Neural cell (in vitro differentiated cells): ENCODE results near the gene SLC49A4.

Experiments used
- EP300 ChIP-seq: fragments of 450-650 bp; conservative IDR thresholded peaks from 2 replicates; pipeline ENCODE4 v1.6.1; 2014; ENCODE audit warnings: antibody characterized with exemption, mild to moderate bottlenecking, moderate library complexity; ENCODE audit not compliant: poor library complexity, severe bottlenecking
- EZH2 ChIP-seq: fragments of 200-600, 300-800 bp; shearing (Covaris generic), sonication (generic); IDR thresholded peaks from 2 replicates; pipeline ENCODE4 v1.6.1; 2014; ENCODE audit warnings: antibody characterized with exemption, low read length, borderline replicate concordance, mild to moderate bottlenecking; ENCODE audit not compliant: insufficient read depth, poor library complexity, severe bottlenecking
- MXI1 ChIP-seq: fragments of 450-650 bp; conservative IDR thresholded peaks from 2 replicates; pipeline ENCODE4 v1.6.1; 2014; ENCODE audit warnings: antibody characterized with exemption, mild to moderate bottlenecking; ENCODE audit not compliant: poor library complexity, severe bottlenecking
- POLR2AphosphoS5 ChIP-seq: IDR thresholded peaks from 2 replicates; pipeline ENCODE4 v1.6.1; 2012
- SMC3 ChIP-seq: fragments of 450-650 bp; conservative IDR thresholded peaks from 2 replicates; pipeline ENCODE4 v1.6.1; 2014; ENCODE audit warnings: antibody characterized with exemption, mild to moderate bottlenecking, moderate library complexity; ENCODE audit not compliant: poor library complexity
- TAF1 ChIP-seq: IDR thresholded peaks from 2 replicates; pipeline ENCODE4 v1.6.1; 2012; ENCODE audit warnings: low read depth
- TF ChIP-seq, protein P1 (sequence below): fragments of 450-650 bp; IDR thresholded peaks from 2 replicates; pipeline ENCODE4 v1.5.1; 2014; ENCODE audit warnings: antibody characterized with exemption, mild to moderate bottlenecking, moderate library complexity; ENCODE audit not compliant: poor library complexity, severe bottlenecking
- TF ChIP-seq, protein P2 (sequence below): IDR thresholded peaks from 2 replicates; pipeline ENCODE4 v1.6.1; 2012; ENCODE audit warnings: borderline replicate concordance

DNA sequence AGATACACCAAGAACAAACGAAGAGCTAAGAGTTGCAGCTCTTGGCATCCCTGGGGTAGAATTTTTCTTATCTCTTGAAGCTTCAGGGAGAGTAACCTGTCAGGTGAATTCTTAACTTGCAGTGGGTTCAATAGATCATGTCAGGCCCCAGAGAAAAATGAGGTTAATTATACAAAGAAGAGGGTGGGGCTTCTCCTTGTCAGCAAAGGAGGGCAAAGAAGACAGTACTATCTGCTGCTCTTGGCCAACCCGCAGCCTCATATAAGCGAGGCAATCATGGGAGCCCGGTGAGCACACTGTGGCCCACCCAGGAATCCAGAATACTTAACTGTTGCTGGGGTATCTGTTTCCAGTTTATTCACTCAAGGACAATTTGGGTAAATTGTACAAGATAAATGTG, 122.5 kb downstream of the SLC49A4 start:
- TF ChIP-seq EP300 (no peak), POLR2AphosphoS5 (no peak), TAF1 (no peak), SMC3 (no peak), EZH2 (no peak), MXI1 (no peak)
- TF ChIP-seq, protein P1, sequence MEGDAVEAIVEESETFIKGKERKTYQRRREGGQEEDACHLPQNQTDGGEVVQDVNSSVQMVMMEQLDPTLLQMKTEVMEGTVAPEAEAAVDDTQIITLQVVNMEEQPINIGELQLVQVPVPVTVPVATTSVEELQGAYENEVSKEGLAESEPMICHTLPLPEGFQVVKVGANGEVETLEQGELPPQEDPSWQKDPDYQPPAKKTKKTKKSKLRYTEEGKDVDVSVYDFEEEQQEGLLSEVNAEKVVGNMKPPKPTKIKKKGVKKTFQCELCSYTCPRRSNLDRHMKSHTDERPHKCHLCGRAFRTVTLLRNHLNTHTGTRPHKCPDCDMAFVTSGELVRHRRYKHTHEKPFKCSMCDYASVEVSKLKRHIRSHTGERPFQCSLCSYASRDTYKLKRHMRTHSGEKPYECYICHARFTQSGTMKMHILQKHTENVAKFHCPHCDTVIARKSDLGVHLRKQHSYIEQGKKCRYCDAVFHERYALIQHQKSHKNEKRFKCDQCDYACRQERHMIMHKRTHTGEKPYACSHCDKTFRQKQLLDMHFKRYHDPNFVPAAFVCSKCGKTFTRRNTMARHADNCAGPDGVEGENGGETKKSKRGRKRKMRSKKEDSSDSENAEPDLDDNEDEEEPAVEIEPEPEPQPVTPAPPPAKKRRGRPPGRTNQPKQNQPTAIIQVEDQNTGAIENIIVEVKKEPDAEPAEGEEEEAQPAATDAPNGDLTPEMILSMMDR: no peak
- TF ChIP-seq, protein P2, sequence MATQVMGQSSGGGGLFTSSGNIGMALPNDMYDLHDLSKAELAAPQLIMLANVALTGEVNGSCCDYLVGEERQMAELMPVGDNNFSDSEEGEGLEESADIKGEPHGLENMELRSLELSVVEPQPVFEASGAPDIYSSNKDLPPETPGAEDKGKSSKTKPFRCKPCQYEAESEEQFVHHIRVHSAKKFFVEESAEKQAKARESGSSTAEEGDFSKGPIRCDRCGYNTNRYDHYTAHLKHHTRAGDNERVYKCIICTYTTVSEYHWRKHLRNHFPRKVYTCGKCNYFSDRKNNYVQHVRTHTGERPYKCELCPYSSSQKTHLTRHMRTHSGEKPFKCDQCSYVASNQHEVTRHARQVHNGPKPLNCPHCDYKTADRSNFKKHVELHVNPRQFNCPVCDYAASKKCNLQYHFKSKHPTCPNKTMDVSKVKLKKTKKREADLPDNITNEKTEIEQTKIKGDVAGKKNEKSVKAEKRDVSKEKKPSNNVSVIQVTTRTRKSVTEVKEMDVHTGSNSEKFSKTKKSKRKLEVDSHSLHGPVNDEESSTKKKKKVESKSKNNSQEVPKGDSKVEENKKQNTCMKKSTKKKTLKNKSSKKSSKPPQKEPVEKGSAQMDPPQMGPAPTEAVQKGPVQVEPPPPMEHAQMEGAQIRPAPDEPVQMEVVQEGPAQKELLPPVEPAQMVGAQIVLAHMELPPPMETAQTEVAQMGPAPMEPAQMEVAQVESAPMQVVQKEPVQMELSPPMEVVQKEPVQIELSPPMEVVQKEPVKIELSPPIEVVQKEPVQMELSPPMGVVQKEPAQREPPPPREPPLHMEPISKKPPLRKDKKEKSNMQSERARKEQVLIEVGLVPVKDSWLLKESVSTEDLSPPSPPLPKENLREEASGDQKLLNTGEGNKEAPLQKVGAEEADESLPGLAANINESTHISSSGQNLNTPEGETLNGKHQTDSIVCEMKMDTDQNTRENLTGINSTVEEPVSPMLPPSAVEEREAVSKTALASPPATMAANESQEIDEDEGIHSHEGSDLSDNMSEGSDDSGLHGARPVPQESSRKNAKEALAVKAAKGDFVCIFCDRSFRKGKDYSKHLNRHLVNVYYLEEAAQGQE: no peak
